HL-60 (cell line): ENCODE results near the gene CTDP1.

Source experiments
- DNase-seq, 2 experiments: peaks; one replicate each; pipeline ENCODE4 v3.0.0-alpha.2; 2010 to 2020; ENCODE audit warnings: low read depth in 1 of 2, low spot score in 1 of 2
- H3K27ac ChIP-seq: fragments of 250-450 bp; sonication (Bioruptor Pico); replicated peaks from 2 replicates; pipeline ENCODE4 v1.5.1; 2020; ENCODE audit warnings: mild to moderate bottlenecking, moderate library complexity
- H3K27me3 ChIP-seq: fragments of 250-450 bp; sonication (Bioruptor Pico); 2 replicates; pipeline ENCODE4 v1.5.1; 2021; ENCODE audit warnings: mild to moderate bottlenecking, moderate library complexity; ENCODE audit not compliant: insufficient read depth, poor library complexity, severe bottlenecking
- H3K4me3 ChIP-seq: replicated peaks from 2 replicates; pipeline ENCODE4 v1.5.1; 2011; ENCODE audit warnings: mild to moderate bottlenecking, control low read depth, low read length; ENCODE audit not compliant: insufficient read depth
- GABPA ChIP-seq: IDR thresholded peaks from 2 replicates; pipeline ENCODE4 v1.6.1; 2012; ENCODE audit warnings: low read depth
- POLR2AphosphoS5 ChIP-seq: IDR thresholded peaks from 2 replicates; pipeline ENCODE4 v1.6.1; 2012; ENCODE audit warnings: low read depth
- SPI1 ChIP-seq: IDR thresholded peaks from 2 replicates; pipeline ENCODE4 v1.6.1; 2012; ENCODE audit warnings: low read depth, mild to moderate bottlenecking, borderline replicate concordance
- TF ChIP-seq, protein P1 (sequence below): IDR thresholded peaks from 2 replicates; pipeline ENCODE4 v1.6.1; 2012; ENCODE audit warnings: low read depth; ENCODE audit not compliant: insufficient replicate concordance
- TF ChIP-seq, protein P2 (sequence below): IDR thresholded peaks from one replicate; pipeline ENCODE4 v1.5.1; 2011; ENCODE audit warnings: low read length, control low read depth, inconsistent platforms; ENCODE audit not compliant: insufficient read depth

Gene CTDP1

DNA sequence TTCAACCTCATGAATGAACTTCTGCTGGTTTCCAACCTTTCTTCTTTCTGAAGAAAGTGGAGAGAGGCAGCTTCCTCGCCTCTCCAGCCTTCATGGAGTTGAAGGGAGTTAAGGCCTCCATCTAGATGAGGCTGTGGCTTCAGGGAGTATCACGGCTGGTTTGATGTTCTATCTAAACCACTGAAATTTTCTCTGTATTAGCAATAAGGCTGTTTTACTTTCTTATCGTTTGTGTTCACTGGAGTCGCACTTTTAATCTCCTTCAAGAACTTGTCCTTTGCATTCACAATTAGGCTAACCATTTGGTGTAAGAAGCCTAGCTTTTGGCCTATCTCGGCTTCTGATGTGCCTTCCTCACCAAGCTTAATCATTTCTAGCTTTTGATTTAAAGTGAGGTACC lies 19.9 kb upstream of the CTDP1 start:
- no peak overlapping the region for H3K27ac ChIP-seq
- DNase-seq: no peak
- H3K27me3 ChIP-seq: no peaks in the 10 kb centered on the region
- TF ChIP-seq SPI1 (no peak), GABPA (no peak), POLR2AphosphoS5 (no peak)
- TF ChIP-seq, protein P1, sequence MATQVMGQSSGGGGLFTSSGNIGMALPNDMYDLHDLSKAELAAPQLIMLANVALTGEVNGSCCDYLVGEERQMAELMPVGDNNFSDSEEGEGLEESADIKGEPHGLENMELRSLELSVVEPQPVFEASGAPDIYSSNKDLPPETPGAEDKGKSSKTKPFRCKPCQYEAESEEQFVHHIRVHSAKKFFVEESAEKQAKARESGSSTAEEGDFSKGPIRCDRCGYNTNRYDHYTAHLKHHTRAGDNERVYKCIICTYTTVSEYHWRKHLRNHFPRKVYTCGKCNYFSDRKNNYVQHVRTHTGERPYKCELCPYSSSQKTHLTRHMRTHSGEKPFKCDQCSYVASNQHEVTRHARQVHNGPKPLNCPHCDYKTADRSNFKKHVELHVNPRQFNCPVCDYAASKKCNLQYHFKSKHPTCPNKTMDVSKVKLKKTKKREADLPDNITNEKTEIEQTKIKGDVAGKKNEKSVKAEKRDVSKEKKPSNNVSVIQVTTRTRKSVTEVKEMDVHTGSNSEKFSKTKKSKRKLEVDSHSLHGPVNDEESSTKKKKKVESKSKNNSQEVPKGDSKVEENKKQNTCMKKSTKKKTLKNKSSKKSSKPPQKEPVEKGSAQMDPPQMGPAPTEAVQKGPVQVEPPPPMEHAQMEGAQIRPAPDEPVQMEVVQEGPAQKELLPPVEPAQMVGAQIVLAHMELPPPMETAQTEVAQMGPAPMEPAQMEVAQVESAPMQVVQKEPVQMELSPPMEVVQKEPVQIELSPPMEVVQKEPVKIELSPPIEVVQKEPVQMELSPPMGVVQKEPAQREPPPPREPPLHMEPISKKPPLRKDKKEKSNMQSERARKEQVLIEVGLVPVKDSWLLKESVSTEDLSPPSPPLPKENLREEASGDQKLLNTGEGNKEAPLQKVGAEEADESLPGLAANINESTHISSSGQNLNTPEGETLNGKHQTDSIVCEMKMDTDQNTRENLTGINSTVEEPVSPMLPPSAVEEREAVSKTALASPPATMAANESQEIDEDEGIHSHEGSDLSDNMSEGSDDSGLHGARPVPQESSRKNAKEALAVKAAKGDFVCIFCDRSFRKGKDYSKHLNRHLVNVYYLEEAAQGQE: no peak
- TF ChIP-seq, protein P2, sequence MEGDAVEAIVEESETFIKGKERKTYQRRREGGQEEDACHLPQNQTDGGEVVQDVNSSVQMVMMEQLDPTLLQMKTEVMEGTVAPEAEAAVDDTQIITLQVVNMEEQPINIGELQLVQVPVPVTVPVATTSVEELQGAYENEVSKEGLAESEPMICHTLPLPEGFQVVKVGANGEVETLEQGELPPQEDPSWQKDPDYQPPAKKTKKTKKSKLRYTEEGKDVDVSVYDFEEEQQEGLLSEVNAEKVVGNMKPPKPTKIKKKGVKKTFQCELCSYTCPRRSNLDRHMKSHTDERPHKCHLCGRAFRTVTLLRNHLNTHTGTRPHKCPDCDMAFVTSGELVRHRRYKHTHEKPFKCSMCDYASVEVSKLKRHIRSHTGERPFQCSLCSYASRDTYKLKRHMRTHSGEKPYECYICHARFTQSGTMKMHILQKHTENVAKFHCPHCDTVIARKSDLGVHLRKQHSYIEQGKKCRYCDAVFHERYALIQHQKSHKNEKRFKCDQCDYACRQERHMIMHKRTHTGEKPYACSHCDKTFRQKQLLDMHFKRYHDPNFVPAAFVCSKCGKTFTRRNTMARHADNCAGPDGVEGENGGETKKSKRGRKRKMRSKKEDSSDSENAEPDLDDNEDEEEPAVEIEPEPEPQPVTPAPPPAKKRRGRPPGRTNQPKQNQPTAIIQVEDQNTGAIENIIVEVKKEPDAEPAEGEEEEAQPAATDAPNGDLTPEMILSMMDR: no peak
- H3K4me3 ChIP-seq: no peak overlapping the region

DNA sequence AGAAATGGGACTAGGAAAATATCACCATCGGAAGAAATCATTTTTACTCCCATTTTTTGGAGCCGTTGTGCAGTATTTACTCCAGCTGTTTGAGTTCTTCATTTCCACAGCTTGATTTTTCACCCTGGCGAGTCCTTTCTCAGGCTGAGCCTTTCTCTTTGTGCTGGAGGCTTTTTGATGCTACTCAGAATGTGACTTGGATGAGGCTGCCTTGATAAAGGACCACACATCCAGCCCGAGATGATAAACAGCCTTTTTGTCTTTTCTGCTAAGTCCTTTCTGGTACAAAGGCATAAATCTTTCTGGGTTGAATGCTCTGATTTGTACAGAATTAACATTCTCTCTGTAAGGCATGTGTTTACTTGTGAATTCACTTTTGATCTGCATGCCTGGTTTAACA lies 17.6 kb upstream of the CTDP1 start:
- Histone ChIP-seq H3K27ac (no peak overlapping the region), H3K27me3 (no peaks in the 10 kb centered on the region), H3K4me3 (no peak overlapping the region)
- no peak for TF ChIP-seq SPI1
- TF ChIP-seq POLR2AphosphoS5: no peak
- TF ChIP-seq, protein P2: no peak
- TF ChIP-seq GABPA: no peak
- TF ChIP-seq, protein P1: no peak
- DNase-seq: no peak

DNA sequence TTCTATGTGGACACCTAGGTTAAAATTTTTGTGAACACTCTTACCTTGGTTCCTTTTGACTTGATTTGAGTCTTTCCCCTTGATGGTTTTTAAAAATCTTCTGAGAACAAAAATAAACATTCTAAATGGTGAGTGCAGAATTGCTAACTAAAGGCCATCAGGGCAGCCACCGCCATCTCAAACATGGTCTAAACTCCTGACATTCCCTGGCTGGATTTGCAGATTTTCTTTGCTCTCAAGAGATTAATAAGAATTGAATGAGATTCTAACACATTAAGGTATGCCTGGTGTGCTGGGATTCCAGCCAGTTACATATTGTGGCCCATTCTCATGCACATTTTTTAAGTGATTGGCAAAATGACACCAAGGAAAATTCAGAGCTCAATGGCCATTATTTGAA lies 17.2 kb upstream of the CTDP1 start:
- H3K27ac ChIP-seq: no peak overlapping the region
- TF ChIP-seq, protein P2: no peak
- TF ChIP-seq, protein P1: no peak
- TF ChIP-seq GABPA (no peak), POLR2AphosphoS5 (no peak), SPI1 (no peak)
- H3K4me3 ChIP-seq: no peak overlapping the region
- H3K27me3 ChIP-seq: no peaks in the 10 kb centered on the region
- no peak for DNase-seq
